Gastrocnemius medialis (tissue), 4 donors: ENCODE measurements around the gene GRIK4.

Experiments
- POLR2A ChIP-seq, 2 donors: fragments of 450-650 bp; IDR thresholded peaks; one replicate each; pipeline ENCODE4 v1.6.1; 2017; ENCODE audit warnings: antibody characterized with exemption in 2 of 2, mild to moderate bottlenecking in 2 of 2, moderate library complexity in 2 of 2
- TF ChIP-seq, protein P1 (sequence below), 5 experiments: fragments of 450-650 bp in 3 of 5; fragments of 200-600 bp in 2 of 5; sonication (generic) in 2 of 5; IDR thresholded peaks in 4 of 5; conservative IDR thresholded peaks in 1 of 5; 1 replicate in 4 of 5; 2 replicates in 1 of 5; pipeline ENCODE4 v1.5.1; 2016 to 2019; ENCODE audit warnings: antibody characterized with exemption in 5 of 5, mild to moderate bottlenecking in 3 of 5, moderate library complexity in 3 of 5

DNA sequence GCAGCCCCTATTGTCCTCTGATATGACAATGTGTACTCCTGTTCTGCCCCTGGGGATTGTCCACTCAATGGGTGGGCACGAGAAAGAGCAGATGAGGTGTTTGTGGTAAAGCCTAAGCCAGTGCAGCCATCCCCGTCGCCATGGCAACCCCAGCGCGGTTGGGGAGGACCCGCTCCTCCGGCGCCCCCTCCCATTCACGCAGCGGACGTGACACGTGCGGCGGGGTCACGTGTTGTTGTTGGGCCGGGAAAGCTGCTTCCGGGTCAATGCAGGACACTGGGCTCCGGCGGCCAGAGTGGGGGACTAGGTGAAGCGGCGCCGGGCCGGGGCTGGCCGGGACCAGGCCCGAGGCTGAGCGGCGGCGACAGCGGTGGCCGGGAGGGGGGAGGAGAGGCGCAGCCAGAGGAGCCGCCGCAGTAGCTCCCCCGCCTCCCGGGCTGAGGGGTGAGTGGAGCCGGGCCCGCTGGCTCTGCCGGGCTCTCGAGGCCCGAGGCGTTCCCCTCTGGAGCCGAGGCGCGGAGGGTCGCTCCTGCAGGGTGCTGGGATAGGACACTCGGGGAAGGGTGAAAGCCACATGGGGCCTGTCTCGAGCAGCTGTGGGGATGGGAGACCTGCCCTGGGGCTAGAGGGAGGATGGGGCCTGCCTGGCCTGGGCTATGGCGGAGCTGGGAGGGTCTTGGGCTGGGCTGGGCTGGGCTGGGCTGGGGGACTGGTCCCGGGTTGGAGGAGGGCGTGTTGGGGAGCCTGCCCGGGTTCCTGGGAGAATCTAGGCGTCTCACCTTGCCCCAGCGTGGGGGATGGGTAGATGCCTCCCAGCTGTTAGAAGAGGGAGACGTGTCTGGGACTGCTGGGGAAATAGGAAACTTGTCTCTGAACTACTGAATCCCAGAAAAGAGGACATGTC lies 512.6 kb downstream of the GRIK4 start, which contains the start of gene TBCEL:
- TF ChIP-seq, protein P1, sequence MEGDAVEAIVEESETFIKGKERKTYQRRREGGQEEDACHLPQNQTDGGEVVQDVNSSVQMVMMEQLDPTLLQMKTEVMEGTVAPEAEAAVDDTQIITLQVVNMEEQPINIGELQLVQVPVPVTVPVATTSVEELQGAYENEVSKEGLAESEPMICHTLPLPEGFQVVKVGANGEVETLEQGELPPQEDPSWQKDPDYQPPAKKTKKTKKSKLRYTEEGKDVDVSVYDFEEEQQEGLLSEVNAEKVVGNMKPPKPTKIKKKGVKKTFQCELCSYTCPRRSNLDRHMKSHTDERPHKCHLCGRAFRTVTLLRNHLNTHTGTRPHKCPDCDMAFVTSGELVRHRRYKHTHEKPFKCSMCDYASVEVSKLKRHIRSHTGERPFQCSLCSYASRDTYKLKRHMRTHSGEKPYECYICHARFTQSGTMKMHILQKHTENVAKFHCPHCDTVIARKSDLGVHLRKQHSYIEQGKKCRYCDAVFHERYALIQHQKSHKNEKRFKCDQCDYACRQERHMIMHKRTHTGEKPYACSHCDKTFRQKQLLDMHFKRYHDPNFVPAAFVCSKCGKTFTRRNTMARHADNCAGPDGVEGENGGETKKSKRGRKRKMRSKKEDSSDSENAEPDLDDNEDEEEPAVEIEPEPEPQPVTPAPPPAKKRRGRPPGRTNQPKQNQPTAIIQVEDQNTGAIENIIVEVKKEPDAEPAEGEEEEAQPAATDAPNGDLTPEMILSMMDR (IDR thresholded peaks at IDR 0.05 in 4 of 5, conservative IDR thresholded peaks at IDR 0.05 in 1 of 5) = no peak
- TF ChIP-seq POLR2A (IDR thresholded peaks at IDR 0.05) = peak in 1 of 2 donors; percentile 31
